Measurements from ENCODE around the gene ANGPT4.

- TF ChIP-seq FOXA1 (IDR thresholded peaks at IDR 0.05; ENCODE audit: borderline replicate concordance): no peak
- TF ChIP-seq SIN3A (IDR thresholded peaks at IDR 0.05; ENCODE audit: borderline replicate concordance in 2 of 2, control insufficient read depth in 1 of 2, low read depth in 2 of 2, low read length in 2 of 2): no peak
- no peak for TF ChIP-seq CTCF (IDR thresholded peaks at IDR 0.05 in 2 of 3, conservative IDR thresholded peaks at IDR 0.05 in 1 of 3; ENCODE audit: insufficient read depth in 2 of 3, low read depth in 1 of 3, low read length in 3 of 3)
- TF ChIP-seq CEBPZ (IDR thresholded peaks at IDR 0.05; ENCODE audit: borderline replicate concordance, low read depth, low read length): no peak
- no peak for TF ChIP-seq SMC3 (conservative IDR thresholded peaks at IDR 0.05; ENCODE audit: insufficient read depth, low read depth, low read length)
- no peak for TF ChIP-seq ZNF780A (CRISPR knock-in tag; IDR thresholded peaks at IDR 0.05)
- TF ChIP-seq TCFL5 (CRISPR knock-in tag; conservative IDR thresholded peaks at IDR 0.05): no peak
- TF ChIP-seq ATF7 (IDR thresholded peaks at IDR 0.05): no peak
- no peak for TF ChIP-seq REST (IDR thresholded peaks at IDR 0.05; ENCODE audit: borderline replicate concordance)
- no peak for TF ChIP-seq REST (CRISPR knock-in tag; IDR thresholded peaks at IDR 0.05; ENCODE audit: low read depth)
- TF ChIP-seq ZKSCAN1 (IDR thresholded peaks at IDR 0.05; ENCODE audit: low read depth, low read length): no peak
Observed at GRCh38 chr20:914727-915498, 1.2 kb downstream of the ANGPT4 start.

Data from K562 (cell line).